HEK293 (cell line): ENCODE results near the gene GET3.

Experiments used
- CTCF ChIP-seq: fragments of 450-650 bp; formaldehyde crosslinking; IDR thresholded peaks from 2 replicates; pipeline ENCODE4 v1.5.1; 2016; ENCODE audit warnings: missing biosample characterization, missing genetic modification characterization
- EGR2 ChIP-seq: fragments of 450-650 bp; formaldehyde crosslinking; IDR thresholded peaks from 2 replicates; pipeline ENCODE4 v1.5.1; 2016; ENCODE audit warnings: low read depth, missing biosample characterization, missing genetic modification characterization
- GLIS1 ChIP-seq: fragments of 450-650 bp; formaldehyde crosslinking; IDR thresholded peaks from 2 replicates; pipeline ENCODE4 v1.5.1; 2016; ENCODE audit warnings: missing biosample characterization, missing genetic modification characterization
- HIC1 ChIP-seq: fragments of 450-650 bp; formaldehyde crosslinking; IDR thresholded peaks from 2 replicates; pipeline ENCODE4 v1.5.1; 2016; ENCODE audit warnings: missing biosample characterization, missing genetic modification characterization
- INSM2 ChIP-seq: fragments of 450-650 bp; formaldehyde crosslinking; IDR thresholded peaks from 2 replicates; pipeline ENCODE4 v1.5.1; 2016; ENCODE audit warnings: missing biosample characterization, missing genetic modification characterization
- PRDM10 ChIP-seq: fragments of 450-650 bp; formaldehyde crosslinking; IDR thresholded peaks from 2 replicates; pipeline ENCODE4 v1.5.1; 2016; ENCODE audit warnings: missing biosample characterization, missing genetic modification characterization
- SP2 ChIP-seq: fragments of 450-650 bp; formaldehyde crosslinking; IDR thresholded peaks from 2 replicates; pipeline ENCODE4 v1.5.1; 2016; ENCODE audit warnings: missing biosample characterization, missing genetic modification characterization
- TSHZ1 ChIP-seq: fragments of 450-650 bp; formaldehyde crosslinking; IDR thresholded peaks from 2 replicates; pipeline ENCODE4 v1.5.1; 2016; ENCODE audit warnings: missing biosample characterization, missing genetic modification characterization, borderline replicate concordance
- ZBTB17 ChIP-seq: fragments of 450-650 bp; formaldehyde crosslinking; IDR thresholded peaks from 2 replicates; pipeline ENCODE4 v1.5.1; 2016; ENCODE audit warnings: missing biosample characterization, missing genetic modification characterization
- ZBTB26 ChIP-seq: fragments of 450-650 bp; formaldehyde crosslinking; optimal IDR thresholded peaks from 2 replicates; pipeline ENCODE3; 2016; ENCODE audit warnings: missing biosample characterization, mild to moderate bottlenecking, missing genetic modification characterization
- ZNF214 ChIP-seq: fragments of 450-650 bp; formaldehyde crosslinking; IDR thresholded peaks from 2 replicates; pipeline ENCODE4 v1.5.1; 2017; ENCODE audit warnings: missing biosample characterization, mild to moderate bottlenecking, missing genetic modification characterization, borderline replicate concordance
- ZNF398 ChIP-seq: fragments of 450-650 bp; formaldehyde crosslinking; IDR thresholded peaks from 2 replicates; pipeline ENCODE4 v1.5.1; 2017; ENCODE audit warnings: missing biosample characterization, missing genetic modification characterization
- ZNF449 ChIP-seq: fragments of 450-650 bp; formaldehyde crosslinking; IDR thresholded peaks from 2 replicates; pipeline ENCODE4 v1.5.1; 2017; ENCODE audit warnings: missing biosample characterization, mild to moderate bottlenecking, missing genetic modification characterization, moderate library complexity
- ZNF600 ChIP-seq: fragments of 450-650 bp; formaldehyde crosslinking; IDR thresholded peaks from 2 replicates; pipeline ENCODE4 v1.5.1; 2016; ENCODE audit warnings: missing biosample characterization, missing genetic modification characterization
- ZNF677 ChIP-seq: fragments of 450-650 bp; IDR thresholded peaks from 2 replicates; pipeline ENCODE4 v1.5.0; 2018; ENCODE audit warnings: missing biosample characterization, mild to moderate bottlenecking, missing genetic modification characterization, moderate library complexity
- ZNF701 ChIP-seq: fragments of 450-650 bp; formaldehyde crosslinking; IDR thresholded peaks from 2 replicates; pipeline ENCODE4 v1.5.1; 2016; ENCODE audit warnings: missing biosample characterization, missing genetic modification characterization
- ZNF76 ChIP-seq: fragments of 450-650 bp; formaldehyde crosslinking; IDR thresholded peaks from 2 replicates; pipeline ENCODE4; 2016; ENCODE audit warnings: low read depth, missing biosample characterization, missing genetic modification characterization, borderline replicate concordance
- ZSCAN30 ChIP-seq: fragments of 450-650 bp; IDR thresholded peaks from 2 replicates; pipeline ENCODE4 v1.5.1; 2018; ENCODE audit warnings: missing biosample characterization, mild to moderate bottlenecking, missing genetic modification characterization, moderate library complexity
- ZXDB ChIP-seq: fragments of 450-650 bp; formaldehyde crosslinking; IDR thresholded peaks from 2 replicates; pipeline ENCODE4 v1.5.1; 2016; ENCODE audit warnings: missing biosample characterization, missing genetic modification characterization

GET3 gene

GRCh38 chr19:12788682-12789097, 51.4 kb downstream of the GET3 start (continued):
- TF ChIP-seq PRDM10 = peak; percentile 83
- TF ChIP-seq ZBTB26 (tag by site-specific recombination) = peak; percentile 34
- peak; percentile 76 for TF ChIP-seq HIC1
- TF ChIP-seq ZXDB (tag by site-specific recombination) = peak; percentile 31; the same call in 1 of the 2 replicates
- no peak for TF ChIP-seq ZNF214
- TF ChIP-seq GLIS1 (tag by site-specific recombination) = peak; percentile 88
- no peak for TF ChIP-seq ZNF677 (tag by site-specific recombination)
- TF ChIP-seq TSHZ1 (tag by site-specific recombination) = peak; percentile 59; the same call in 1 of the 2 replicates
- TF ChIP-seq INSM2 = 0 out of 2 replicates have a peak, but pooled peaks have one; percentile 23
- peak; percentile 67; the same call in 1 of the 2 replicates for TF ChIP-seq ZNF449 (tag by site-specific recombination)
- peak; percentile 54; the same call in 1 of the 2 replicates for TF ChIP-seq ZNF76 (tag by site-specific recombination)
- peak; percentile 86 for TF ChIP-seq ZNF600 (tag by site-specific recombination)
- 0 out of 2 replicates have a peak, but pooled peaks have one; percentile 28 for TF ChIP-seq SP2 (tag by site-specific recombination)
- peak; percentile 60; the same call in 1 of the 2 replicates for TF ChIP-seq CTCF (tag by site-specific recombination)
- TF ChIP-seq ZBTB17 (tag by site-specific recombination) = peak; percentile 42
- peak; percentile 69 for TF ChIP-seq ZNF398 (tag by site-specific recombination)
- peak; percentile 90 for TF ChIP-seq EGR2
- no peak for TF ChIP-seq ZSCAN30
- TF ChIP-seq ZNF701 (tag by site-specific recombination) = no peak
